Mesendoderm (in vitro differentiated cells): Measurements from ENCODE around the gene ATP5ME.

Experiments used
- DNase-seq: peaks from one replicate; pipeline ENCODE4 v3.0.0; 2013
- H2AK5ac ChIP-seq: 2 replicates; pipeline ENCODE4 v1.6.1; 2013; ENCODE audit warnings: low read length, inconsistent platforms
- H2BK120ac ChIP-seq: 2 replicates; pipeline ENCODE4 v1.6.1; 2013; ENCODE audit warnings: low read depth, mild to moderate bottlenecking, low read length, moderate library complexity, mixed read lengths
- H2BK15ac ChIP-seq: replicated peaks from 2 replicates; pipeline ENCODE4 v1.6.1; 2013; ENCODE audit warnings: low read depth, mild to moderate bottlenecking, moderate library complexity
- H2BK5ac ChIP-seq: 2 replicates; pipeline ENCODE4 v1.6.1; 2013; ENCODE audit warnings: low read length, inconsistent platforms
- H3K18ac ChIP-seq: 2 replicates; pipeline ENCODE4 v1.6.1; 2013; ENCODE audit warnings: mild to moderate bottlenecking, low read length, mixed read lengths
- H3K23ac ChIP-seq: one replicate; pipeline ENCODE4 v1.6.1; 2013; ENCODE audit warnings: low read length
- H3K27ac ChIP-seq: 2 replicates; pipeline ENCODE4 v1.5.1; 2013; ENCODE audit warnings: low read depth, mild to moderate bottlenecking, inconsistent platforms, low read length, moderate library complexity
- H3K27me3 ChIP-seq: 2 replicates; pipeline ENCODE4 v1.6.1; 2013; ENCODE audit warnings: low read length, control low read depth, mild to moderate bottlenecking, inconsistent platforms; ENCODE audit not compliant: insufficient read depth, poor library complexity
- H3K36me3 ChIP-seq: 2 replicates; pipeline ENCODE4 v1.6.1; 2013; ENCODE audit warnings: low read length, inconsistent platforms; ENCODE audit not compliant: control insufficient read depth, insufficient read depth
- H3K4ac ChIP-seq: one replicate; pipeline ENCODE4 v1.6.1; 2013; ENCODE audit warnings: low read depth, mild to moderate bottlenecking, low read length, moderate library complexity
- H3K4me1 ChIP-seq: 2 replicates; pipeline ENCODE4 v1.6.1; 2013; ENCODE audit warnings: low read depth, low read length, inconsistent platforms; ENCODE audit not compliant: control insufficient read depth
- H3K4me2 ChIP-seq: 2 replicates; pipeline ENCODE4 v1.6.1; 2013; ENCODE audit warnings: low read length
- H3K4me3 ChIP-seq: 2 replicates; pipeline ENCODE4 v1.5.1; 2013; ENCODE audit warnings: mild to moderate bottlenecking, low read length
- H3K56ac ChIP-seq: one replicate; pipeline ENCODE4 v1.6.1; 2013; ENCODE audit warnings: low read length
- H3K79me1 ChIP-seq: 2 replicates; pipeline ENCODE4 v1.6.1; 2013; ENCODE audit warnings: low read length, inconsistent platforms
- H3K79me2 ChIP-seq: 2 replicates; pipeline ENCODE4 v1.6.1; 2013; ENCODE audit warnings: mild to moderate bottlenecking, low read length; ENCODE audit not compliant: control insufficient read depth, insufficient read depth
- H3K9ac ChIP-seq: 2 replicates; pipeline ENCODE4 v1.6.1; 2013; ENCODE audit warnings: low read length, inconsistent platforms
- H4K5ac ChIP-seq: one replicate; pipeline ENCODE4 v1.6.1; 2013; ENCODE audit warnings: low read length
- H4K8ac ChIP-seq: one replicate; pipeline ENCODE4 v1.6.1; 2013; ENCODE audit warnings: low read depth, mild to moderate bottlenecking, control low read depth, low read length, moderate library complexity
- WGBS: extraction: QIAGEN DNeasy Blood & Tissue Kit; methylation state at CpG from one replicate; pipeline ENCODE4 v1.1.7; 2013; ENCODE audit warnings: low lambda C conversion rate, missing lambda C conversion rate; ENCODE audit not compliant: insufficient coverage; ENCODE audit errors: extremely low coverage; 5-methylcytosine and 5-hydroxymethylcytosine counted together

Gene ATP5ME

DNA sequence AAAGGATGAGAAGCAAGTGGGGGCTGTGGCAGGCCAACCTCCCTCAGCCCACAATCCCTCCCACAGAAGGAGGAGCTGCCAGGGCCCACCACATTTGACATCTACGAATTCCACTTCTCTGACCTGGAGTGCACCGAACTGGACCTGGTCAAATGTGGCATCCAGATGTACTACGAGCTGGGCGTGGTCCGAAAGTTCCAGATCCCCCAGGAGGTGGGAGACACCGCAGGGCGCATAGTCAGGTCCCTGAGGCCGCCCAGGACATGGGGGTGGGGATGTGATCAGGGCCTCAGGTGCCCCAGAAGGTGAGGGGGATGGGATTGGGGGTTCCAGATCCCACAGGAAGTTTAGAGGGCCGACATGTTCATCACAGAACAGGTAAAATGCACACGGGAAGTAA is 13.7 kb downstream of the ATP5ME start:
- no peak overlapping the region for H3K18ac ChIP-seq
- no CpG with 5 or more reads among the region's 10 CpGs for WGBS
- H3K36me3 ChIP-seq, result no peaks in the 10 kb centered on the region
- no peak overlapping the region for H2BK120ac ChIP-seq
- no peak overlapping the region for H3K9ac ChIP-seq
- no peak overlapping the region for H2BK5ac ChIP-seq
- no peak overlapping the region for H2BK15ac ChIP-seq
- no peak overlapping the region for H3K27ac ChIP-seq
- DNase-seq, result no peak
- no peaks in the 10 kb centered on the region for H3K79me2 ChIP-seq
- no peak overlapping the region for H2AK5ac ChIP-seq
- H3K79me1 ChIP-seq, result no peaks in the 10 kb centered on the region
- no peak overlapping the region for H3K4ac ChIP-seq
- H3K4me1 ChIP-seq, result no peaks in the 10 kb centered on the region
- no peak overlapping the region for H3K23ac ChIP-seq
- H4K5ac ChIP-seq, result no peak overlapping the region
- H4K8ac ChIP-seq, result no peak overlapping the region
- no peaks in the 10 kb centered on the region for H3K27me3 ChIP-seq
- H3K4me2 ChIP-seq, result no peak overlapping the region
- no peak overlapping the region for H3K4me3 ChIP-seq
- H3K56ac ChIP-seq, result no peak overlapping the region

DNA sequence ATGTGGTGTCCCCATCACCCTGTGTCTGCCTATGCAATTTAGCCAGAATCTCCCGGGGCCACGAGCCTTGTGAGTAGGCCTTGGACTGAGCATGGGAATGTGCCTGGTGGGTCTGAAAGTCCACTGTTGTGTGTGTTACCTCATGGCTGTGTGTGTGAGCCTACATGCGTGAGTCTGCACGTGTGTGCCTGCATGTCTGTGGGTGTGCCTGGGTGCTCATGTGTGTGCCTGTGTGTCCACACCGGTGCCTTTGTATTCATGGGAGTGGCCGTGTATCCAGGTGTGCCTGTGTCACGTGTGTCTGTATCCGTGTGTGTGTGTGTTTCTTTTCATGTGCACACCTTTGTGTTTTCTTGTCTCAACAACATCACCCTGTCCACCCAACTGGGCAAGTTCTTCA is 14.2 kb downstream of the ATP5ME start:
- no peak overlapping the region for H2AK5ac ChIP-seq
- WGBS, result no CpG with 5 or more reads among the region's 8 CpGs
- no peaks in the 10 kb centered on the region for H3K27me3 ChIP-seq
- H3K4ac ChIP-seq, result no peak overlapping the region
- H2BK120ac ChIP-seq, result no peak overlapping the region
- no peak overlapping the region for H3K4me2 ChIP-seq
- H3K4me1 ChIP-seq, result no peaks in the 10 kb centered on the region
- no peak overlapping the region for H3K27ac ChIP-seq
- H4K8ac ChIP-seq, result no peak overlapping the region
- no peak overlapping the region for H3K4me3 ChIP-seq
- no peaks in the 10 kb centered on the region for H3K36me3 ChIP-seq
- no peak overlapping the region for H3K18ac ChIP-seq
- no peak overlapping the region for H2BK5ac ChIP-seq
- H4K5ac ChIP-seq, result no peak overlapping the region
- H3K79me1 ChIP-seq, result no peaks in the 10 kb centered on the region
- DNase-seq, result no peak
- no peak overlapping the region for H3K9ac ChIP-seq
- no peak overlapping the region for H3K23ac ChIP-seq
- no peak overlapping the region for H2BK15ac ChIP-seq
- H3K56ac ChIP-seq, result no peak overlapping the region
- no peaks in the 10 kb centered on the region for H3K79me2 ChIP-seq

DNA sequence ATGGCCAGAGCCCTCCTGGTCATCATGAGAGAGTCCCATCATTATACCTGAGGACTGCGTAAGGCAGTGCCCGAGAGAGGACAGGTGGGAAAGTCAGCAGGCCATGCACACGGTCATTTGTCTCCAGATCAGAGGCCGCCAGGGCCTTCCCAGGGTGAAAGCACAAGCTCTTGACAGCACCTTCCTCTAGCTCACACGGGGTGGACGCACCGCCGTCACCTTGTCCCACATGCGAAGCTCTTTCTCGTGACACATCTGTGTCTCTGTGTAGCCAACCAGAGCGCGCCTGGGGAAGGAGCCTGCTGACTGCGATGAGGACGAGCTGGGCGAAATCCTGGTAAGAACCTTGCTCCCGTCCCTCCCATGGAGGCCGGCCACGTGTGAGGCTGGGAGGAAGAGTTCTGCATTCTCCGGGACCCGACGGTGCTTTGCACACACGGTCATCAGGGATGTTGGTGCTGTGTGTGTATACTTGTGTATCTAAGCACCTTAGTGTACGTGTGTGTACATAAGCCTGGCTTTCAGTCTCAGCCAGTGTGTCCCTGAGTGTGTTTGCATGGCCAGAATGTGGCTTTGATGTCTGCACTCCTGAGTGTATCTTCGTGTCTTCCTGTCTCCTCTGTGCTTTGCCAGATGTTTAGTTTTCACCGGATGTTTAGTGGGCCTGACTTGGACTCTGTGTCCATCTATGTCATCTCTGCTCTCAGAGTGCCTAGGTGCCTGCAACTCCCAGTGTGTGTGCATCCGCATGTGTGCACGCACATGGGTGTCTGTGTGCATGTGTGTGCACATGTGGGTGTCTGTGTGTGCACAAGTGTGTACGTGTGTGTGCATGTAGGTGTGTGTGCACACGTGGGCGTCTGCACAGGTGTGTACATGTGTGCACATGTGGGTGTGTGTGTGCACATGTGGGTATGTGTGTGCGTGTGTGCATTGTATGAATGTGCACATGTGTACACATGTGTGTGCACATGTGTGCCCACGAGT is 15.1 kb downstream of the ATP5ME start:
- Histone ChIP-seq H4K5ac (no peak overlapping the region), H3K79me2 (no peaks in the 10 kb centered on the region), H3K4me1 (no peaks in the 10 kb centered on the region), H3K4me3 (no peak overlapping the region), H2BK15ac (no peak overlapping the region), H2BK5ac (no peak overlapping the region), H3K9ac (no peak overlapping the region), H3K79me1 (no peaks in the 10 kb centered on the region), H3K23ac (no peak overlapping the region), H2AK5ac (no peak overlapping the region), H3K4me2 (no peak overlapping the region), H3K56ac (no peak overlapping the region), H2BK120ac (no peak overlapping the region), H4K8ac (no peak overlapping the region), H3K27ac (no peak overlapping the region), H3K27me3 (no peaks in the 10 kb centered on the region), H3K4ac (no peak overlapping the region), H3K18ac (no peak overlapping the region), H3K36me3 (no peaks in the 10 kb centered on the region)
- no CpG with 5 or more reads among the region's 32 CpGs for WGBS
- DNase-seq, result no peak

DNA sequence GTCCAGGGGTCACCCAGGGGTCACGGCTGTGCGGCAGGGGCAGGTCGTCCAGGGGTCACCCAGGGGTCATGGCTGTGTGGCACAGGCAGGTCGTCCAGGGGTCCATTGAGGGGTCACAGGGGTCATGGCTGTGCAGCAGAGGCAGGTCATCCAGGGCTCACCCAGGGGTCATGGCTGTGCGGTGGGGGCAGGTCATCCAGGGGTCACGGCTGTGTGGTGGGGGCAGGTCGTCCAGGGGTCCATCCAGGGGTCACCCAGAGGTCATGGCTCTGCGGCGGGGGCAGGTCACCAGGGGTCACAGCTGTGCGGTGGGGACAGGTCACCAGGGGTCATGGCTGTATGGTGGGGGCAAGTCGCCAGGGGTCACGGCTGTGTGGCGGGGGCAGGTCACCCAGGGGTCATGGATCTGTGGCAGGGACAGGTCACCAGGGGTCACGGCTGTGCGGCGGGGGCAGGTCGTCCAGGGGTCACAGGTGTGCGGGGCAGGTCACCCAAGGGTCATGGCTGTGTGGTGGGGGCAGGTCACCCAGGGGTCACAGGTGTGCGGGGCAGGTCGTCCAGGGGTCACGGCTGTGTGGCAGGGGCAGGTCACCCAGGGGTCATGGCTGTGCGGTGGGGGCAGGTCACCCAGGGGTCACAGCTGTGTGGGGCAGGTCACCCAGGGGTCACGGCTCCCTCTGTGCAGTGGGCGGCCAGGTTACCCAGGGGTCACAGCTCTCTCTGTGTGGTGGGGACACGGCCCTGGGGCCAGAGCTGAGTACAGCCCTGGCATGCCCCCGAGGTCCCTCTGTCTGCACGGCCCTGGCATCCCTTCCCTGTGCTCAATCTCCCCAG is 16.0 kb downstream of the ATP5ME start:
- Histone ChIP-seq H3K4me1 (no peaks in the 10 kb centered on the region), H3K18ac (no peak overlapping the region), H3K79me1 (no peaks in the 10 kb centered on the region), H3K4me3 (no peak overlapping the region), H3K79me2 (no peaks in the 10 kb centered on the region), H2AK5ac (no peak overlapping the region), H3K9ac (no peak overlapping the region), H3K36me3 (no peaks in the 10 kb centered on the region), H3K23ac (no peak overlapping the region), H3K4ac (no peak overlapping the region), H2BK15ac (no peak overlapping the region), H2BK120ac (no peak overlapping the region), H2BK5ac (no peak overlapping the region), H4K8ac (no peak overlapping the region), H3K27ac (no peak overlapping the region), H3K56ac (no peak overlapping the region), H3K27me3 (no peaks in the 10 kb centered on the region), H3K4me2 (no peak overlapping the region), H4K5ac (no peak overlapping the region)
- WGBS, result no CpG with 5 or more reads among the region's 27 CpGs
- DNase-seq, result no peak

DNA sequence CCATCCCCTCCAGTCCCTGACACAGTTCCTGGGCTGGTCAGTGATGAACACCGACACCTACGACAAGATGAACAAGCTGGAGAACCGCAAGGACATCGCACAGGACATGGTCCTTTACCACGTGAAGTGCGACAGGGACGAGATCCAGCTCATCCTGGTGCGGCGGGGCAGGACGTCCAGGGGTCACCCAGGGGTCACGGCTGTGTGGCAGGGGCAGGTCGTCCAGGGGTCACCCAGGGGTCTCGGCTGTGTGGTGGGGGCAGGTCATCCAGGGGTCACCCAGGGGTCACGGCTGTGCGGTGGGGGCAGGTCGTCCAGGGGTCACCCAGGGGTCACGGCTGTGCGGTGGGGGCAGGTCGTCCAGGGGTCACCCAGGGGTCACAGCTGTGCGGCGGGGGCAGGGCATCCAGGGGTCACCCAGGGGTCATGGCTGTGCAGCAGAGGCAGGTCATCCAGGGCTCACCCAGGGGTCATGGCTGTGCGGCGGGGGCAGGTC is 16.7 kb downstream of the ATP5ME start:
- no peak overlapping the region for H3K4ac ChIP-seq
- no peak overlapping the region for H4K5ac ChIP-seq
- H3K56ac ChIP-seq, result no peak overlapping the region
- no peaks in the 10 kb centered on the region for H3K27me3 ChIP-seq
- no peak overlapping the region for H2BK15ac ChIP-seq
- no peak overlapping the region for H3K27ac ChIP-seq
- no peak overlapping the region for H4K8ac ChIP-seq
- H3K36me3 ChIP-seq, result no peaks in the 10 kb centered on the region
- no peak overlapping the region for H3K9ac ChIP-seq
- no peak overlapping the region for H3K4me3 ChIP-seq
- H3K18ac ChIP-seq, result no peak overlapping the region
- no peak overlapping the region for H2AK5ac ChIP-seq
- no peak overlapping the region for H3K4me2 ChIP-seq
- DNase-seq, result no peak
- H3K79me2 ChIP-seq, result no peaks in the 10 kb centered on the region
- no peak overlapping the region for H2BK5ac ChIP-seq
- H3K4me1 ChIP-seq, result no peaks in the 10 kb centered on the region
- H2BK120ac ChIP-seq, result no peak overlapping the region
- no peak overlapping the region for H3K23ac ChIP-seq
- no peaks in the 10 kb centered on the region for H3K79me1 ChIP-seq
- WGBS, result no CpG with 5 or more reads among the region's 23 CpGs
